ENCODE measurements around the gene SSBP4. TPM values are rescaled to one million over a fixed set of nuclear protein-coding genes. Genes with fewer than 3 reads are reported as not detected.
"Not testable (repeated sequence)": the region's sequence is repeated elsewhere in the genome, so short reads cannot be mapped to it uniquely, and the experiment has no call there.

Gene SSBP4
- total RNA-seq, 1 donor from 2014 or later = 71.8 TPM

DNA sequence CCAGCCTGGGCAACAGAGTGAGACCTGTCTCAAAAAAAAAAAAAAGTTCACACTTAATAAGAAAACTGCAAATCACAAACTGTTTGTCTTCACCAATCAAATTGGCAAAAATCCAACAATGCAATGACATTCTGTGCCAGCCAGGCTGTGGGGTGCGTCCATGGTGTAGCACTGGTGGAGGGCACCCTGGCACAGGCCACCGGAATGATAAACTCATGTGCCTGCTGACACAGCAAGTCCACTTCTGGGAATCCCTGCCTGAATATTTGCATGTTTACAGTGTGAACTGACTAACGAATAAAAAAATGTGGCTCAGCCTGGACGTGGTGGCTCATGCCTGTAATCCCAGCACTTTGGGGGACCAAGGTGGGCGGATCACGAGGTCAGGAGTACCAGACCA is 20.2 kb upstream of the SSBP4 start:
- Mint-ChIP-seq H3K9me3 (no peaks in the 10 kb centered on the region), H3K27ac (ENCODE audit: unreplicated experiment) (no peak overlapping the region), H3K27me3 (ENCODE audit: low read depth) (peaks cover 15% of the 10 kb centered on the region), H3K36me3 (ENCODE audit: low read depth) (no peaks in the 10 kb centered on the region), H3K4me3 (no peak overlapping the region), H3K4me1 (peaks cover 4% of the 10 kb centered on the region)
- no peak for TF ChIP-seq CTCF (conservative IDR thresholded peaks at IDR 0.05)
- no peak for DNase-seq (ENCODE audit: low read depth, low spot score)

DNA sequence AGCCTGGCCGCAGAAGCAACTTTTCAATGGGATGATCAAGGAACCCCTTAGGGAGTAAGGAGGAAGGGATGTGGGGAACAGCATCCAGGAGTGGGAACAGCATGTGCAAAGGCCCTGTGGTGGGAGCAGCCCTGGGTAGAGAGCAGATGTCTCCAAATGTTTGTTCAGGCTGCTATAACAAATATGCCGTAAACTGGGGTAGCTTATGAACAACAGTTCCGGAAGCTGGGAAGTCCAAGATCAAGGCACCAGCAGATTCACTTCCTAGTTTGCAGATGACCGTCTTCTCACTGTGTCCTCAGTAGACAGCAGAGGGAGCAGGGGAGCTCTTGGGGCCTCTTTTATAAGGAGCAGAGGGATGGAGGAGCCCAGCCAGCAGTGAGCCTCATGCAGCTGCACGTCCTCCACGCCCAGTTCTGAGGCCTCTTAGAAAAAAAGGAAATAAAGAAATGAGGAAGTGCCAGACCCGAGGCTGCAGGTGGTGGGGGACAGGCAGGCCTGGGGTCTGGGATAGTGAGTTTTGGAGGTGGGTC is 17.6 kb upstream of the SSBP4 start:
- Mint-ChIP-seq H3K4me1 (peaks cover 4% of the 10 kb centered on the region), H3K4me3 (no peak overlapping the region), H3K9me3 (no peaks in the 10 kb centered on the region), H3K27ac (ENCODE audit: unreplicated experiment) (no peak overlapping the region), H3K27me3 (ENCODE audit: low read depth) (peaks cover 15% of the 10 kb centered on the region), H3K36me3 (ENCODE audit: low read depth) (no peaks in the 10 kb centered on the region)
- TF ChIP-seq CTCF (conservative IDR thresholded peaks at IDR 0.05) = peak; percentile 54
- DNase-seq (ENCODE audit: low read depth, low spot score) = no peak

- not testable (repeated sequence) for H3K36me3 Mint-ChIP-seq (ENCODE audit: low read depth); H3K27ac Mint-ChIP-seq (ENCODE audit: unreplicated experiment); DNase-seq (ENCODE audit: low read depth, low spot score); H3K9me3 Mint-ChIP-seq; H3K4me3 Mint-ChIP-seq; H3K4me1 Mint-ChIP-seq
- peaks cover 14% of the 10 kb centered on the region for H3K27me3 Mint-ChIP-seq (ENCODE audit: low read depth)
Measured at GRCh38 chr19:18402455-18403248, 16.5 kb upstream of the SSBP4 start.

DNA sequence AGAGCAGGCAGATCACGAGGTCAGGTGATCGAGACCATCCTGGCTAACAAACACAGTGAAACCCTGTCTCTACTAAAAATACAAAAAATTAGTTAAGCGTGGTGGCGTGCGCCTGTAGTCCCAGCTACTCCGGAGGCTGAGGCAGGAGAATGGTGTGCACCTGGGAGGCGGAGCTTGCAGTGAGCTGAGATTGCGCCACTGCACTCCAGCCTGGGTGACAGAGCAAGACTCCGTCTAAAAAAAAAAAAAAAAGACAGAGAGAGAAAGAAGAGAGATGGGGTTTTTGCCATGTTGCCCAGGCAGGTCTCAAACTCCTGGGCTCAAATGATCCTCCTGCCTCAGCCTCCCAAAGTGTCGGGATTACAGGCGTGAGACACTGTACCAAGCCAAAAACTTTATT is 13.4 kb upstream of the SSBP4 start:
- not testable (repeated sequence) for H3K9me3 Mint-ChIP-seq; H3K36me3 Mint-ChIP-seq (ENCODE audit: low read depth); H3K27ac Mint-ChIP-seq (ENCODE audit: unreplicated experiment); H3K4me3 Mint-ChIP-seq; DNase-seq (ENCODE audit: low read depth, low spot score)
- Mint-ChIP-seq H3K27me3 (ENCODE audit: low read depth) (peaks cover 11% of the 10 kb centered on the region), H3K4me1 (peaks cover 10% of the 10 kb centered on the region)

DNA sequence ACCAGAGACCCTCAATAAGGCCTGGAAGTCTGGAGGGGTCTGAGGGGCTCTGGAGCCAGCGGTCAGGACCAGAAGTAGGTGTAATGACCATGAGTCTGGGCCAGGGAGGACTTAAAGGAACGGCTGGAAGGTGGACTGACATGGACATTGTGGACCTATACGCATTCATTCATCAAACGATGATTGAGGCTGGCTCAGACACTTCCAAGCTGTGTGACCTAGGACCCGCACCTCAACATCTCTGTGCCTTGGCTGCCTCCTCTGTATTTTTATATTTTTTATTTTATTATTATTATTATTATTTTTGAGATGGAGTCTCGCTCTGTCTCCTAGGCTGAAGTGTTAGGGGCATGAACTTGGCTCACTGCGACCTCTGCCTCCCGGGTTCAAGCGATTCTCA is 12.4 kb upstream of the SSBP4 start:
- Mint-ChIP-seq H3K4me1 (peaks cover 9% of the 10 kb centered on the region), H3K9me3 (no peaks in the 10 kb centered on the region), H3K27me3 (ENCODE audit: low read depth) (peaks cover 14% of the 10 kb centered on the region), H3K27ac (ENCODE audit: unreplicated experiment) (no peak overlapping the region), H3K36me3 (ENCODE audit: low read depth) (no peaks in the 10 kb centered on the region), H3K4me3 (no peak overlapping the region)
- DNase-seq (ENCODE audit: low read depth, low spot score) = no peak
- no peak for TF ChIP-seq CTCF (conservative IDR thresholded peaks at IDR 0.05)

GRCh38 chr19:18408053-18408476 is 11.1 kb upstream of the SSBP4 start:
- Mint-ChIP-seq H3K36me3 (ENCODE audit: low read depth) (no peaks in the 10 kb centered on the region), H3K9me3 (no peaks in the 10 kb centered on the region), H3K27me3 (ENCODE audit: low read depth) (peaks cover 22% of the 10 kb centered on the region), H3K27ac (ENCODE audit: unreplicated experiment) (no peak overlapping the region), H3K4me3 (no peak overlapping the region), H3K4me1 (peaks cover 7% of the 10 kb centered on the region)
- no peak for DNase-seq (ENCODE audit: low read depth, low spot score)
- peak; percentile 51 for TF ChIP-seq CTCF (conservative IDR thresholded peaks at IDR 0.05)
